ENCODE results near the gene TRAF3. TPM values are rescaled to one million over a fixed set of nuclear protein-coding genes. Genes with fewer than 3 reads are reported as not detected.

Gene TRAF3
- total RNA-seq, 1 donor from 2014 or later, result 25.9 TPM

DNA sequence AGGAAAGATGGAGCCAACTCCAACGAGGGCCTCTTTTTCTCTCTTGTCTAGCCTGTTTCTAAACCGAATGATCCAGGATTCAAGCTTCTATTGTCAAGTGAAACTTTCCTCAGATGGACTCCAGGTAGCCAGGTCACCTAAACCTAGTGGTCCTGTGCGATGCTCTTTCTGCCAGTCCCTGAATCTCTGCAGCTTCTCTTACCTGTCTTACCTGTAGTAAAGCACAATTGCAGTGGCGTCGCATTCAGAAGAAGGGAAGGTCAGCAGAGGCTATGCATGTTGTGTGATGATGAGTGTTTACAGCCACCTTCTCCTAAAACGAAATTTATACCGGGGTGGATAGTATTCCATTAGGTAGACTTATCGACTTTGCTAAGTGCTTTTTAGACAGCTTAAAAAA is 47.4 kb upstream of the TRAF3 start:
- Histone ChIP-seq H2AFZ (ENCODE audit: low read depth, low read length) (no peak overlapping the region), H3K4me1 (ENCODE audit: insufficient read depth, low read length) (no peaks in the 10 kb centered on the region), H3K36me3 (ENCODE audit: insufficient read depth, low read length) (peaks cover 17% of the 10 kb centered on the region), H4K20me1 (ENCODE audit: insufficient read depth, low read length) (peaks cover 24% of the 10 kb centered on the region), H3K27me3 (ENCODE audit: insufficient read depth, low read length) (no peaks in the 10 kb centered on the region), H3K27ac (ENCODE audit: low read depth, low read length) (no peak overlapping the region), H3K9ac (ENCODE audit: low read length) (no peak overlapping the region), H3K4me2 (ENCODE audit: low read length) (no peak overlapping the region), H3K79me2 (ENCODE audit: insufficient read depth, low read length) (no peaks in the 10 kb centered on the region), H3K4me3 (ENCODE audit: insufficient read depth, low read depth, low read length) (no peak overlapping the region), H3K9me3 (ENCODE audit: insufficient read depth, low read depth, low read length) (no peaks in the 10 kb centered on the region)
- no peak overlapping the region for H3K4me3 Mint-ChIP-seq (ENCODE audit: unreplicated experiment)
- FAIRE-seq, result no peak
- H3K9me3 Mint-ChIP-seq (ENCODE audit: unreplicated experiment), result no peaks in the 10 kb centered on the region
- H3K36me3 Mint-ChIP-seq (ENCODE audit: low read depth, unreplicated experiment), result peaks cover 36% of the 10 kb centered on the region
- H3K27me3 Mint-ChIP-seq (ENCODE audit: low read depth, unreplicated experiment), result no peaks in the 10 kb centered on the region
- no peak overlapping the region for H3K27ac Mint-ChIP-seq (ENCODE audit: unreplicated experiment)
- no peak for TF ChIP-seq EZH2 (IDR thresholded peaks at IDR 0.05; ENCODE audit: insufficient read depth, low read length)
- TF ChIP-seq, protein P1, sequence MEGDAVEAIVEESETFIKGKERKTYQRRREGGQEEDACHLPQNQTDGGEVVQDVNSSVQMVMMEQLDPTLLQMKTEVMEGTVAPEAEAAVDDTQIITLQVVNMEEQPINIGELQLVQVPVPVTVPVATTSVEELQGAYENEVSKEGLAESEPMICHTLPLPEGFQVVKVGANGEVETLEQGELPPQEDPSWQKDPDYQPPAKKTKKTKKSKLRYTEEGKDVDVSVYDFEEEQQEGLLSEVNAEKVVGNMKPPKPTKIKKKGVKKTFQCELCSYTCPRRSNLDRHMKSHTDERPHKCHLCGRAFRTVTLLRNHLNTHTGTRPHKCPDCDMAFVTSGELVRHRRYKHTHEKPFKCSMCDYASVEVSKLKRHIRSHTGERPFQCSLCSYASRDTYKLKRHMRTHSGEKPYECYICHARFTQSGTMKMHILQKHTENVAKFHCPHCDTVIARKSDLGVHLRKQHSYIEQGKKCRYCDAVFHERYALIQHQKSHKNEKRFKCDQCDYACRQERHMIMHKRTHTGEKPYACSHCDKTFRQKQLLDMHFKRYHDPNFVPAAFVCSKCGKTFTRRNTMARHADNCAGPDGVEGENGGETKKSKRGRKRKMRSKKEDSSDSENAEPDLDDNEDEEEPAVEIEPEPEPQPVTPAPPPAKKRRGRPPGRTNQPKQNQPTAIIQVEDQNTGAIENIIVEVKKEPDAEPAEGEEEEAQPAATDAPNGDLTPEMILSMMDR (IDR thresholded peaks at IDR 0.05; ENCODE audit: insufficient read depth, low read depth, low read length), result no peak
- no peaks in the 10 kb centered on the region for H3K4me1 Mint-ChIP-seq (ENCODE audit: low read depth, unreplicated experiment)
- no peak for DNase-seq (ENCODE audit: low read depth)

DNA sequence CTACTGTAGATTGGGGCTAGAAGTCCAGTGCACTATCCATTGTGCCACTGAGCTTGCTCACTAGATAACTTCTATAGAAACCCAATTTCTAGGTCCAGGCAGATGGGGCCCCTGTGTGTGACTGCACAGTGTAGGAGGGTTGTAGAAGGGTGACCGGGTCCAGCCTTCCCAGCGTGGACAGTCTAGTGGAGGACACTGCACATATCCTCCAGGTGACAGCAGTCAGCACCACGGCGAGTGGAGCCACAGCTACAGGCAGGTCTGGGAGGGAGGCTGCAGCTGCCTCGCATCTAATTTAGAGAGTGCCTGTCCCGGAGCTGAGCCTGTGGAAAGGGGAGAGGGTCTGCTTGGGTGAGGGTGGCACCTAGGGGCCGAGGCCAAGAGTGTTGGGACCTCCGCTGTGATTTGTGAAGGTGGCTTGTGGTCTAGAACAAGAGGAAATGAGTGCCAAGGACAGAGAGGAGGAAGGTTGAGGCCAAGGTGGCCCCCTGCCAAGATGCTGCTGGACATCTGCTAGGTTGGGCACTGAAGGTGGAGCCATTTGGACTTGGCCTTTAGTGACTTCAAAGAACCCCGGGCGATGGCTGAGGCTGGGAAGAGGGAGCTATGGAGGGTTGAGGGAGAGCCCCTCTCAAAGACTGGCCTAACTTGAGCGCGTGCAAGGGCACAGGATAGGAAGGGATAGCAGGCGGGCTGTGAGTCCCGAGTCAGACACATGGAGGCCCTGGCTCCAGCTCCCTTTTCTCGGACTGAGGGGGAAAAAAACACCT is 46.0 kb upstream of the TRAF3 start:
- H3K4me1 Mint-ChIP-seq (ENCODE audit: low read depth, unreplicated experiment), result no peaks in the 10 kb centered on the region
- no peak overlapping the region for H3K27ac Mint-ChIP-seq (ENCODE audit: unreplicated experiment)
- TF ChIP-seq, protein P1 (IDR thresholded peaks at IDR 0.05; ENCODE audit: insufficient read depth, low read depth, low read length), result no peak
- no peak for TF ChIP-seq EZH2 (IDR thresholded peaks at IDR 0.05; ENCODE audit: insufficient read depth, low read length)
- no peak overlapping the region for H3K4me3 Mint-ChIP-seq (ENCODE audit: unreplicated experiment)
- H3K27me3 Mint-ChIP-seq (ENCODE audit: low read depth, unreplicated experiment), result no peaks in the 10 kb centered on the region
- no peak for DNase-seq (ENCODE audit: low read depth)
- Histone ChIP-seq H3K9me3 (ENCODE audit: insufficient read depth, low read depth, low read length) (no peaks in the 10 kb centered on the region), H4K20me1 (ENCODE audit: insufficient read depth, low read length) (peaks cover 24% of the 10 kb centered on the region), H3K4me1 (ENCODE audit: insufficient read depth, low read length) (no peaks in the 10 kb centered on the region), H3K27me3 (ENCODE audit: insufficient read depth, low read length) (no peaks in the 10 kb centered on the region), H2AFZ (ENCODE audit: low read depth, low read length) (no peak overlapping the region), H3K79me2 (ENCODE audit: insufficient read depth, low read length) (no peaks in the 10 kb centered on the region), H3K4me2 (ENCODE audit: low read length) (no peak overlapping the region), H3K36me3 (ENCODE audit: insufficient read depth, low read length) (peaks cover 16% of the 10 kb centered on the region), H3K4me3 (ENCODE audit: insufficient read depth, low read depth, low read length) (no peak overlapping the region), H3K27ac (ENCODE audit: low read depth, low read length) (no peak overlapping the region), H3K9ac (ENCODE audit: low read length) (no peak overlapping the region)
- peaks cover 30% of the 10 kb centered on the region for H3K36me3 Mint-ChIP-seq (ENCODE audit: low read depth, unreplicated experiment)
- no peak for FAIRE-seq
- no peaks in the 10 kb centered on the region for H3K9me3 Mint-ChIP-seq (ENCODE audit: unreplicated experiment)

Data from astrocyte (in vitro differentiated cells and primary cell).